OCI-LY1 (cell line): ENCODE measurements around the gene GFOD1.
"Not testable (repeated sequence)": the region's sequence is repeated elsewhere in the genome, so short reads cannot be mapped to it uniquely, and the experiment has no call there.

Source experiments
- H2AFZ ChIP-seq: fragments of 200-600 bp; sonication (generic), shearing (Covaris generic); 2 replicates; pipeline ENCODE4 v1.6.0; 2014; ENCODE audit warnings: antibody characterized with exemption, mild to moderate bottlenecking, low read length
- H3F3A ChIP-seq: fragments of 200-600 bp; sonication (generic), shearing (Covaris generic); 2 replicates; pipeline ENCODE4 v1.6.0; 2014; ENCODE audit warnings: mild to moderate bottlenecking, antibody characterized with exemption, low read length, moderate library complexity; ENCODE audit not compliant: insufficient read depth
- H3K27ac ChIP-seq: fragments of 200-600 bp; sonication (generic); 2 replicates; pipeline ENCODE4 v1.5.1; 2014; ENCODE audit warnings: low read length, mixed run types, mild to moderate bottlenecking, low read depth; ENCODE audit not compliant: poor library complexity, severe bottlenecking
- H3K27me3 ChIP-seq: fragments of 200-600 bp; sonication (generic); 2 replicates; pipeline ENCODE4 v1.6.0; 2014; ENCODE audit warnings: antibody characterized with exemption, mild to moderate bottlenecking, low read length, moderate library complexity; ENCODE audit not compliant: insufficient read depth
- H3K36me3 ChIP-seq: fragments of 200-600 bp; sonication (generic); 2 replicates; pipeline ENCODE4 v1.6.1; 2014; ENCODE audit warnings: mild to moderate bottlenecking, antibody characterized with exemption, low read length, moderate library complexity, mixed read lengths; ENCODE audit not compliant: insufficient read depth
- H3K4me1 ChIP-seq: fragments of 200-600 bp; sonication (generic); 2 replicates; pipeline ENCODE4 v1.5.1; 2014; ENCODE audit warnings: mild to moderate bottlenecking, low read length, moderate library complexity; ENCODE audit not compliant: insufficient read depth, severe bottlenecking
- H3K4me2 ChIP-seq: fragments of 200-600 bp; sonication (generic), shearing (Covaris generic); 2 replicates; pipeline ENCODE4 v1.6.1; 2014; ENCODE audit warnings: low read length
- H3K4me3 ChIP-seq: fragments of 200-600 bp; sonication (generic); 2 replicates; pipeline ENCODE4 v1.5.1; 2014; ENCODE audit warnings: low read length, low read depth, mild to moderate bottlenecking, mixed read lengths; ENCODE audit not compliant: poor library complexity, severe bottlenecking
- H3K79me2 ChIP-seq: fragments of 200-600 bp; shearing (Covaris generic); 2 replicates; pipeline ENCODE4 v1.6.1; 2016; ENCODE audit warnings: mixed run types, low read length, mixed read lengths; ENCODE audit not compliant: insufficient read depth
- H3K9ac ChIP-seq: fragments of 200-600 bp; sonication (generic), shearing (Covaris generic); 2 replicates; pipeline ENCODE4 v1.6.1; 2014; ENCODE audit warnings: mild to moderate bottlenecking, low read length, mixed read lengths
- H3K9me2 ChIP-seq: fragments of 200-600 bp; sonication (generic), shearing (Covaris generic); 2 replicates; pipeline ENCODE4 v1.6.1; 2014; ENCODE audit warnings: low read depth, mild to moderate bottlenecking, low read length, mixed read lengths
- H3K9me3 ChIP-seq: fragments of 200-600 bp; shearing (Covaris generic); 2 replicates; pipeline ENCODE4 v1.6.1; 2014; ENCODE audit warnings: low read length, mixed read lengths
- H4K20me1 ChIP-seq: fragments of 200-600 bp; sonication (generic), shearing (Covaris generic); 2 replicates; pipeline ENCODE4 v1.6.0; 2016; ENCODE audit warnings: mild to moderate bottlenecking, low read length; ENCODE audit not compliant: insufficient read depth
- EZH2 ChIP-seq: fragments of 200-600 bp; sonication (generic), shearing (Covaris generic); IDR thresholded peaks from 2 replicates; pipeline ENCODE4 v1.8.0; 2017; ENCODE audit warnings: borderline replicate concordance, mixed run types, mild to moderate bottlenecking, antibody characterized with exemption, low read length, moderate library complexity, mixed read lengths
- TF ChIP-seq, protein P1 (sequence below): fragments of 200-600 bp; sonication (generic), shearing (Covaris generic); IDR thresholded peaks from 2 replicates; pipeline ENCODE4 v1.5.1; 2017; ENCODE audit warnings: mild to moderate bottlenecking, antibody characterized with exemption, low read length, moderate library complexity, mixed read lengths

GFOD1 gene

DNA sequence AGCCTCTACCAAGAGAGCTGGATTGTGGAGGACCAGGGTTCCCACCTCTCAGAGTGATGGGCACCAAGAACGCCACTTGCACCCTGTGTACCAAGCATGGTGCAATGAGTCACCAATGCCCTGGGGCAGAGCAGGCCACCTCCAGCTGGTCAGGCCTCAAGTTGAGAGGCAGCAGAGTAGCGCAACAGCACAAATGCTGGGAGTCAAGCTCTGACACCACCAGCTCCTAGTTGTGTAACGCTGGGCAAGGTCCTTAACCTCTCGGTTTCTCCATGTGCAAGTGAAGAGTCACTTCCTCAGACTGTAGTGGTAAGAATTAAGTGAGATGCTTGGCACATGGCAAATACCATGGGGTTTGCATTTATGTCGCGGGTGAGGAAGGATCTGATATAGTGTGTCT, 25.6 kb downstream of the GFOD1 start:
- Histone ChIP-seq H2AFZ (no peak overlapping the region), H3K9ac (peak overlapping the region; percentile 37; the same call in 1 of the 2 replicates), H3K27ac (peak overlapping the region; percentile 82), H3K27me3 (no peaks in the 10 kb centered on the region), H3K4me1 (peaks cover 95% of the 10 kb centered on the region), H3K9me2 (no peaks in the 10 kb centered on the region), H3K4me2 (peak overlapping the region; percentile 56), H3K9me3 (no peaks in the 10 kb centered on the region), H3K36me3 (peaks cover 17% of the 10 kb centered on the region), H3F3A (no peaks in the 10 kb centered on the region), H3K4me3 (peak overlapping the region; percentile 17), H3K79me2 (0 out of 2 replicates have a peak, but pooled peaks cover 3% of the 10 kb centered on the region), H4K20me1 (no peaks in the 10 kb centered on the region)
- no peak for TF ChIP-seq EZH2
- TF ChIP-seq, protein P1, sequence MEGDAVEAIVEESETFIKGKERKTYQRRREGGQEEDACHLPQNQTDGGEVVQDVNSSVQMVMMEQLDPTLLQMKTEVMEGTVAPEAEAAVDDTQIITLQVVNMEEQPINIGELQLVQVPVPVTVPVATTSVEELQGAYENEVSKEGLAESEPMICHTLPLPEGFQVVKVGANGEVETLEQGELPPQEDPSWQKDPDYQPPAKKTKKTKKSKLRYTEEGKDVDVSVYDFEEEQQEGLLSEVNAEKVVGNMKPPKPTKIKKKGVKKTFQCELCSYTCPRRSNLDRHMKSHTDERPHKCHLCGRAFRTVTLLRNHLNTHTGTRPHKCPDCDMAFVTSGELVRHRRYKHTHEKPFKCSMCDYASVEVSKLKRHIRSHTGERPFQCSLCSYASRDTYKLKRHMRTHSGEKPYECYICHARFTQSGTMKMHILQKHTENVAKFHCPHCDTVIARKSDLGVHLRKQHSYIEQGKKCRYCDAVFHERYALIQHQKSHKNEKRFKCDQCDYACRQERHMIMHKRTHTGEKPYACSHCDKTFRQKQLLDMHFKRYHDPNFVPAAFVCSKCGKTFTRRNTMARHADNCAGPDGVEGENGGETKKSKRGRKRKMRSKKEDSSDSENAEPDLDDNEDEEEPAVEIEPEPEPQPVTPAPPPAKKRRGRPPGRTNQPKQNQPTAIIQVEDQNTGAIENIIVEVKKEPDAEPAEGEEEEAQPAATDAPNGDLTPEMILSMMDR: no peak

DNA sequence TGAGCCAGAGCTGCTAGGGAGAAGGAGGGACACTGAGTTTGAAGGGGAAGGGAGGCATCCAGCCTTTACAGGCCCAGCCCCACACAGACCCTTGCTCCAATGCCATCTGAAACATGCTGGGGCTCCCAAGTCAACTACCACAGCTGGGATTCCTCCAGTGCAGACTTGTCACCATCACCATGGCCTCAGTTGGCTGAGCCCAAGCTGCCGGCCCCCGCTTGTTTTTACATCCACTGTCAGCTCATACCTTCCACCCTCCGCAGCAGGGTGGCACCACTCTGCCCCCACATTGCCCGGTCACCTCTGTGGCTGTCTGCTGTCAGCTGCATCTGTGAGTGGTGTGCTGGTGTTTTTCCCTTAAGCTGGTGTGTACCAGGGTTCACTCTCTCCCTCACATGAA, 26.1 kb downstream of the GFOD1 start:
- Histone ChIP-seq H4K20me1 (no peaks in the 10 kb centered on the region), H3K27me3 (no peaks in the 10 kb centered on the region), H3K9me3 (no peaks in the 10 kb centered on the region), H2AFZ (no peak overlapping the region), H3K9ac (peak overlapping the region; percentile 37; the same call in 1 of the 2 replicates), H3K4me2 (peak overlapping the region; percentile 56), H3K9me2 (no peaks in the 10 kb centered on the region), H3K4me1 (peaks cover 95% of the 10 kb centered on the region), H3K79me2 (0 out of 2 replicates have a peak, but pooled peaks cover 6% of the 10 kb centered on the region), H3F3A (no peaks in the 10 kb centered on the region), H3K27ac (peak overlapping the region; percentile 82), H3K36me3 (peaks cover 17% of the 10 kb centered on the region), H3K4me3 (peak overlapping the region; percentile 17)
- TF ChIP-seq, protein P1: peak; percentile 30; the same call in 1 of the 2 replicates
- no peak for TF ChIP-seq EZH2

DNA sequence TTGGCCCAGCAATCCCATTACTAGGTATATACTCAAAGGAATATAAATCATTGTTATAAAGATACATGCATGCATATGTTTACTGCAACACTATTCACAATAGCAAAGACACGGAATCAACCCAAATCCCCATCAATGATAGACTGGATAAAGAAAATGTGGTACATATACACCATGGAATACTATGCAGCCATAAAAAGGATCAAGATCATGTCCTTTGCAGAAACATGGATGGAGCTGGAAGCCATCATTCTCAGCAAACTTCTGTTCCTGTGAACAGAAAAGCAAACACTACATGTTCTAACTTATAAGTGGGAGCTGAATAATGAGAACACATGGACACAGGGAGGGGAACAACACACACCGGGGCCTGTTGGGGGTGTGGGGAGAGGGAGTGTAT, 27.1 kb downstream of the GFOD1 start:
- not testable (repeated sequence) for H4K20me1 ChIP-seq, H3K9me2 ChIP-seq, H3K27me3 ChIP-seq, H3K9me3 ChIP-seq, H3K4me3 ChIP-seq, H3K9ac ChIP-seq, H3K79me2 ChIP-seq, H2AFZ ChIP-seq, H3K4me2 ChIP-seq, H3F3A ChIP-seq
- peak overlapping the region; percentile 82 for H3K27ac ChIP-seq
- H3K36me3 ChIP-seq: peaks cover 17% of the 10 kb centered on the region
- H3K4me1 ChIP-seq: peaks cover 95% of the 10 kb centered on the region

DNA sequence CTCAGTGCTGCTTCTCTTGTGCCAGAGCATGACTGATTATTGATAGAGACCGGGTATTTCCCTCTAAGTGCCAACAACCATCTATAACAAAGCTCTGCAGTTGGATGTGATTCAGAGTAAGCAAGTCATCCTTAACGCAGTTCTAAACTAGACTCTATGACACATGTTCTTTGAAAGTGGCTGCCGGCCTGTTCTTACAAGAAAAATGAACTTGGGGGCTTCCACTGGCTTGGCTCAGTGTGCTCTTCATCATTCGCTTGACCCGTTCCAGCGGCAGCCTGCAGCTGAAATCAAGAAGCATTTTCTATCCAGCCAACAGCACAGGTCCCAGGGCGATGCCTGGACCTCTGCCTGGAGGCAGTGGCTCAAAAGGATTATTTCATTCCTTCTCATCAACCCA, 29.8 kb downstream of the GFOD1 start:
- H3K36me3 ChIP-seq: peaks cover 21% of the 10 kb centered on the region
- H3K4me1 ChIP-seq: peaks cover 85% of the 10 kb centered on the region
- H3K27me3 ChIP-seq: no peaks in the 10 kb centered on the region
- no peaks in the 10 kb centered on the region for H3K9me3 ChIP-seq
- H4K20me1 ChIP-seq: no peaks in the 10 kb centered on the region
- no peaks in the 10 kb centered on the region for H3F3A ChIP-seq
- no peak overlapping the region for H2AFZ ChIP-seq
- no peak overlapping the region for H3K4me3 ChIP-seq
- no peaks in the 10 kb centered on the region for H3K9me2 ChIP-seq
- H3K27ac ChIP-seq: peak overlapping the region; percentile 77
- peak overlapping the region; percentile 37; the same call in 1 of the 2 replicates for H3K4me2 ChIP-seq
- H3K79me2 ChIP-seq: 0 out of 2 replicates have a peak, but pooled peaks cover 7% of the 10 kb centered on the region
- no peak for TF ChIP-seq EZH2
- TF ChIP-seq, protein P1: no peak
- no peak overlapping the region; the same call in 1 of the 2 replicates for H3K9ac ChIP-seq
